GM23338 (cell line): ENCODE measurements around the gene KRTAP10-12. TPM values are rescaled to one million over a fixed set of nuclear protein-coding genes. Genes with fewer than 3 reads are reported as not detected.

ENCODE experiments used
- ATAC-seq: fragments of 200-7000 bp; cut with Tn5 transposase; 3 replicates; pipeline ENCODE4 v1.9.1; 2020
- DNase-seq: peaks from one replicate; pipeline ENCODE4 v3.0.0-alpha.2; 2015; ENCODE audit warnings: low spot score
- H2AFZ ChIP-seq: fragments of 200-600 bp; sonication (generic); 2 replicates; pipeline ENCODE4 v1.8.0; 2016; ENCODE audit warnings: antibody characterized with exemption, mild to moderate bottlenecking, moderate library complexity
- H3F3A ChIP-seq: fragments of 200-600 bp; sonication (generic); replicated peaks from 2 replicates; pipeline ENCODE4 v1.8.0; 2017; ENCODE audit warnings: antibody characterized with exemption, mixed run types, low read depth
- H3K27ac ChIP-seq: fragments of 200-600 bp; sonication (generic); 2 replicates; pipeline ENCODE4 v1.6.1; 2016; ENCODE audit warnings: low read depth
- H3K27me3 ChIP-seq: fragments of 200-600 bp; sonication (generic); 2 replicates; pipeline ENCODE4 v1.8.0; 2016; ENCODE audit warnings: mild to moderate bottlenecking, mixed run types, moderate library complexity; ENCODE audit not compliant: insufficient read depth
- H3K36me3 ChIP-seq: fragments of 200-600 bp; sonication (generic); 2 replicates; pipeline ENCODE4 v1.8.0; 2016; ENCODE audit warnings: mild to moderate bottlenecking; ENCODE audit not compliant: insufficient read depth
- H3K4me1 ChIP-seq: fragments of 200-600 bp; sonication (generic); 2 replicates; pipeline ENCODE4 v1.8.0; 2016; ENCODE audit warnings: mild to moderate bottlenecking, moderate library complexity; ENCODE audit not compliant: insufficient read depth
- H3K4me2 ChIP-seq: fragments of 200-600 bp; sonication (generic); 2 replicates; pipeline ENCODE4 v1.7.1; 2017; ENCODE audit warnings: mixed run types
- H3K4me3 ChIP-seq: fragments of 200-600 bp; sonication (generic); 2 replicates; pipeline ENCODE4 v1.6.1; 2016; ENCODE audit warnings: mixed run types
- H3K79me2 ChIP-seq: fragments of 200-600 bp; sonication (generic); replicated peaks from 2 replicates; pipeline ENCODE4 v1.8.0; 2017; ENCODE audit warnings: mild to moderate bottlenecking; ENCODE audit not compliant: insufficient read depth
- H3K9me2 ChIP-seq: fragments of 200-600 bp; sonication (generic); 2 replicates; pipeline ENCODE4 v1.8.0; 2017; ENCODE audit not compliant: insufficient read depth
- H4K20me1 ChIP-seq: fragments of 200-600 bp; sonication (generic); replicated peaks from 2 replicates; pipeline ENCODE4 v1.8.0; 2017; ENCODE audit warnings: mild to moderate bottlenecking; ENCODE audit not compliant: insufficient read depth
- H3K27ac Mint-ChIP-seq: 2 replicates; pipeline ENCODE4 v1.8.0; 2020; ENCODE audit warnings: inconsistent platforms, mild to moderate bottlenecking, moderate library complexity, mixed read lengths
- H3K27me3 Mint-ChIP-seq: 3 replicates; pipeline ENCODE4 v1.8.0; 2022; ENCODE audit warnings: low read depth, mild to moderate bottlenecking, moderate library complexity, mixed read lengths, inconsistent platforms; ENCODE audit not compliant: insufficient read depth, poor library complexity
- H3K36me3 Mint-ChIP-seq: 3 replicates; pipeline ENCODE4 v1.8.0; 2021; ENCODE audit warnings: low read depth, mild to moderate bottlenecking, inconsistent platforms, moderate library complexity, mixed read lengths
- H3K4me1 Mint-ChIP-seq: 3 replicates; pipeline ENCODE4 v1.8.0; 2020; ENCODE audit warnings: mild to moderate bottlenecking, inconsistent platforms, mixed read lengths
- H3K4me3 Mint-ChIP-seq: 3 replicates; pipeline ENCODE4 v1.8.0; 2021; ENCODE audit warnings: moderate library complexity, mild to moderate bottlenecking, inconsistent platforms, mixed read lengths
- H3K9me3 Mint-ChIP-seq: 3 replicates; pipeline ENCODE4 v1.8.0; 2020; ENCODE audit warnings: moderate library complexity, mild to moderate bottlenecking, inconsistent platforms, mixed read lengths
- CREB1 ChIP-seq: fragments of 250-450 bp; sonication (Bioruptor Pico); IDR thresholded peaks from 2 replicates; pipeline ENCODE4 v1.5.0; 2020; ENCODE audit warnings: low read depth, mild to moderate bottlenecking, moderate library complexity
- CTCF ChIP-seq, 2 experiments: fragments of 200-600 bp in 1 of 2; sonication (generic) in 1 of 2; conservative IDR thresholded peaks; 2 replicates each; pipeline versions ENCODE4 v1.5.1 to v1.6.1; 2016 to 2017; ENCODE audit warnings: antibody characterized with exemption in 2 of 2, low read depth in 2 of 2, mild to moderate bottlenecking in 2 of 2, moderate library complexity in 1 of 2
- ETS1 ChIP-seq: IDR thresholded peaks from 2 replicates; pipeline ENCODE4 v1.6.1; 2016; ENCODE audit warnings: antibody characterized with exemption
- EZH2phosphoT487 ChIP-seq: fragments of 200-600 bp; sonication (generic); IDR thresholded peaks from one replicate; pipeline ENCODE4 v1.8.1; 2018; ENCODE audit warnings: antibody characterized with exemption; ENCODE audit not compliant: unreplicated experiment
- JUNB ChIP-seq: IDR thresholded peaks from one replicate; pipeline ENCODE4 v1.6.1; 2016; ENCODE audit warnings: antibody characterized with exemption; ENCODE audit not compliant: unreplicated experiment
- NANOG ChIP-seq: IDR thresholded peaks from 2 replicates; pipeline ENCODE4 v1.6.1; 2016; ENCODE audit warnings: antibody characterized with exemption, borderline replicate concordance
- POLR2AphosphoS5 ChIP-seq: IDR thresholded peaks from 2 replicates; pipeline ENCODE4 v1.6.1; 2016; ENCODE audit warnings: antibody characterized with exemption, low read depth
- REST ChIP-seq: IDR thresholded peaks from one replicate; pipeline ENCODE4 v1.6.1; 2018; ENCODE audit warnings: antibody characterized with exemption; ENCODE audit not compliant: unreplicated experiment
- STAT1 ChIP-seq: IDR thresholded peaks from one replicate; pipeline ENCODE4 v1.6.1; 2016; ENCODE audit warnings: antibody characterized with exemption; ENCODE audit not compliant: unreplicated experiment
- ZNF331 ChIP-seq: fragments of 250-450 bp; sonication (Bioruptor Pico); IDR thresholded peaks from 2 replicates; pipeline ENCODE4 v1.5.0; 2020; ENCODE audit warnings: low read depth, mild to moderate bottlenecking, moderate library complexity
- polyA plus RNA-seq: library from polyadenylated mRNA; unstranded; fragments of >200 nt; fragmentation: Nextera tagmentation; extraction: Ambion mirVana; gene quantifications from 2 replicates; pipeline ENCODE4 v1.2.1, GENCODE V29; 2016
- total RNA-seq: library from RNA; depleted of rRNA; stranded (reverse); fragments of >200 nt; shearing (Covaris generic); gene quantifications from 2 replicates; pipeline ENCODE4 v1.2.3, GENCODE V29; 2014

Gene KRTAP10-12
- total and polyA plus RNA-seq, 2 experiments from 2014 or later = not detected

GRCh38 chr21:44650265-44650972 lies 46.6 kb upstream of the KRTAP10-12 start (continued):
- no peak for TF ChIP-seq REST
- no peak for TF ChIP-seq EZH2phosphoT487

- H3K4me1 Mint-ChIP-seq = peaks cover 10% of the 10 kb centered on the region
- H3K4me2 ChIP-seq = no peak overlapping the region
- no peak for DNase-seq
- no peak for TF ChIP-seq CTCF (conservative IDR thresholded peaks at IDR 0.05; ENCODE audit: low read depth in 2 of 2)
- TF ChIP-seq ZNF331 = no peak
- no peak for TF ChIP-seq EZH2phosphoT487
- TF ChIP-seq JUNB = no peak
- no peak for TF ChIP-seq ETS1
- no peak for TF ChIP-seq STAT1
- TF ChIP-seq POLR2AphosphoS5 = no peak
- TF ChIP-seq CREB1 = no peak
- no peak for TF ChIP-seq REST
- no peak for TF ChIP-seq NANOG
These were observed 45.8 kb upstream of the KRTAP10-12 start for GRCh38 chr21:44650973-44651675.

More at GRCh38 chr21:44650973-44651675, 45.8 kb upstream of the KRTAP10-12 start:
- no peak for ATAC-seq
- no peaks in the 10 kb centered on the region for H3F3A ChIP-seq
- H3K36me3 ChIP-seq = no peaks in the 10 kb centered on the region
- no peaks in the 10 kb centered on the region for H3K9me2 ChIP-seq
- H2AFZ ChIP-seq = no peak overlapping the region
- H3K4me3 ChIP-seq = no peak overlapping the region
- H3K36me3 Mint-ChIP-seq = no peaks in the 10 kb centered on the region; the same call in 2 of the 3 replicates
- H4K20me1 ChIP-seq = no peaks in the 10 kb centered on the region
- H3K9me3 Mint-ChIP-seq = peaks cover 4% of the 10 kb centered on the region
- no peaks in the 10 kb centered on the region for H3K4me1 ChIP-seq
- H3K27ac ChIP-seq = no peak overlapping the region
- H3K27ac Mint-ChIP-seq = no peak overlapping the region
- H3K27me3 ChIP-seq = no peaks in the 10 kb centered on the region
- no peak overlapping the region for H3K4me3 Mint-ChIP-seq
- no peaks in the 10 kb centered on the region for H3K79me2 ChIP-seq
- H3K27me3 Mint-ChIP-seq = peaks cover 11% of the 10 kb centered on the region
